ENCODE data around the gene SRRM2.

Gene SRRM2

GRCh38 chr16:2819179-2819938, 66.9 kb downstream of the SRRM2 start:
- no peak for TF ChIP-seq CTCF (IDR thresholded peaks at IDR 0.05; ENCODE audit: low read depth, low read length, missing control alignments)
- DNase-seq (ENCODE audit: extremely low read depth, low read depth): no peak
- no peak overlapping the region for H3K4me3 ChIP-seq (replicated peaks; ENCODE audit: low read depth, low read length)

- DNase-seq (ENCODE audit: extremely low read depth, low read depth): no peak
- no peak for TF ChIP-seq CTCF (IDR thresholded peaks at IDR 0.05; ENCODE audit: low read depth, low read length, missing control alignments)
- no peak overlapping the region for H3K4me3 ChIP-seq (replicated peaks; ENCODE audit: low read depth, low read length)
These were observed 67.7 kb downstream of the SRRM2 start for GRCh38 chr16:2819939-2820835.

Data from HFF-Myc (cell line).